HEK293 (cell line): ENCODE data around the gene PARP15.

Experiments
- CTCF ChIA-PET: fragments of 350-600 bp; formaldehyde crosslinking; extraction: SDS; loops from one replicate; lab custom pipeline; 2021; ENCODE audit warnings: antibody characterized with exemption; lab: Yijun Ruan, JAX
- POLR2A ChIA-PET: fragments of 300-600 bp; formaldehyde crosslinking; extraction: SDS; loops from one replicate; lab custom pipeline; 2020; ENCODE audit warnings: antibody characterized with exemption, inconsistent platforms; lab: Yijun Ruan, JAX
- H3K27ac ChIP-seq: fragments of 200-500 bp; sonication (Bioruptor generic); 2 replicates; pipeline ENCODE4 v1.5.1; 2014; ENCODE audit warnings: low read depth, low read length, control low read depth, inconsistent platforms; ENCODE audit errors: extremely low read depth
- H3K36me3 ChIP-seq, 2 experiments: fragments of 200-500 bp in 1 of 2; sonication (Bioruptor generic) in 1 of 2; 1 replicate in 1 of 2; 2 replicates in 1 of 2; pipeline ENCODE4 v1.5.1; 2014 to 2017; ENCODE audit warnings: inconsistent platforms in 2 of 2, low read length in 2 of 2; ENCODE audit not compliant: control insufficient read depth in 2 of 2, insufficient read depth in 1 of 2
- H3K4me1 ChIP-seq: fragments of 200-500 bp; sonication (Bioruptor generic); 2 replicates; pipeline ENCODE4 v1.5.1; 2014; ENCODE audit warnings: mild to moderate bottlenecking, low read length, inconsistent platforms; ENCODE audit not compliant: control insufficient read depth, insufficient read depth
- H3K4me3 ChIP-seq: 2 replicates; pipeline ENCODE4 v1.5.1; 2011; ENCODE audit warnings: low read depth, mild to moderate bottlenecking, control low read depth, low read length, moderate library complexity
- H3K9me3 ChIP-seq: fragments of 200-500 bp; sonication (Bioruptor generic); 2 replicates; pipeline ENCODE4 v1.5.1; 2014; ENCODE audit warnings: low read depth, low read length, inconsistent platforms; ENCODE audit not compliant: control insufficient read depth, insufficient read depth
- BCL11B ChIP-seq: fragments of 450-650 bp; formaldehyde crosslinking; IDR thresholded peaks from 2 replicates; pipeline ENCODE4 v1.5.1; 2016; ENCODE audit warnings: low read depth, missing biosample characterization, missing genetic modification characterization
- EGR2 ChIP-seq: fragments of 450-650 bp; formaldehyde crosslinking; IDR thresholded peaks from 2 replicates; pipeline ENCODE4 v1.5.1; 2016; ENCODE audit warnings: low read depth, missing biosample characterization, missing genetic modification characterization
- GLI4 ChIP-seq: fragments of 450-650 bp; formaldehyde crosslinking; IDR thresholded peaks from 2 replicates; pipeline ENCODE4 v1.5.1; 2016; ENCODE audit warnings: missing biosample characterization, missing genetic modification characterization
- KLF10 ChIP-seq: fragments of 450-650 bp; IDR thresholded peaks from 2 replicates; pipeline ENCODE4 v1.5.1; 2018; ENCODE audit warnings: missing biosample characterization, mild to moderate bottlenecking, missing genetic modification characterization
- SP7 ChIP-seq: fragments of 450-650 bp; formaldehyde crosslinking; IDR thresholded peaks from 2 replicates; pipeline ENCODE4 v1.5.1; 2016; ENCODE audit warnings: missing biosample characterization, missing genetic modification characterization
- ZBTB1 ChIP-seq: fragments of 450-650 bp; formaldehyde crosslinking; IDR thresholded peaks from 2 replicates; pipeline ENCODE4 v1.5.1; 2016; ENCODE audit warnings: missing biosample characterization, missing genetic modification characterization
- ZFP3 ChIP-seq: fragments of 450-650 bp; formaldehyde crosslinking; IDR thresholded peaks from 2 replicates; pipeline ENCODE4 v1.5.1; 2016; ENCODE audit warnings: low read depth, missing biosample characterization, missing genetic modification characterization
- ZNF132 ChIP-seq: fragments of 450-650 bp; formaldehyde crosslinking; IDR thresholded peaks from 2 replicates; pipeline ENCODE4 v1.5.1; 2017; ENCODE audit warnings: missing biosample characterization, missing genetic modification characterization, borderline replicate concordance
- ZNF146 ChIP-seq: fragments of 450-650 bp; formaldehyde crosslinking; IDR thresholded peaks from 2 replicates; pipeline ENCODE4 v1.5.1; 2016; ENCODE audit warnings: missing biosample characterization, missing genetic modification characterization
- ZNF23 ChIP-seq: fragments of 450-650 bp; formaldehyde crosslinking; IDR thresholded peaks from 2 replicates; pipeline ENCODE4 v1.5.1; 2016; ENCODE audit warnings: missing biosample characterization, missing genetic modification characterization, borderline replicate concordance
- ZNF274 ChIP-seq, 2 experiments: fragments of 200-500 bp in 1 of 2; fragments of 450-650 bp in 1 of 2; sonication (Bioruptor generic) in 1 of 2; formaldehyde crosslinking in 1 of 2; IDR thresholded peaks; 2 replicates each; pipeline versions ENCODE4 v1.5.1 to v1.6.1; 2014 to 2016; ENCODE audit warnings: borderline replicate concordance in 1 of 2, inconsistent platforms in 1 of 2, low read length in 1 of 2, missing biosample characterization in 1 of 2, missing genetic modification characterization in 1 of 2
- ZNF292 ChIP-seq: fragments of 450-650 bp; formaldehyde crosslinking; IDR thresholded peaks from 2 replicates; pipeline ENCODE4 v1.5.1; 2016; ENCODE audit warnings: low read depth, missing biosample characterization, missing genetic modification characterization, borderline replicate concordance
- ZNF529 ChIP-seq: fragments of 450-650 bp; formaldehyde crosslinking; IDR thresholded peaks from 2 replicates; pipeline ENCODE4 v1.5.1; 2017; ENCODE audit warnings: missing genetic modification characterization, missing biosample characterization; ENCODE audit not compliant: insufficient replicate concordance
- ZNF747 ChIP-seq: fragments of 450-650 bp; formaldehyde crosslinking; IDR thresholded peaks from 2 replicates; pipeline ENCODE4 v1.5.1; 2016; ENCODE audit warnings: missing biosample characterization, missing genetic modification characterization
- TF ChIP-seq, protein P1 (sequence below): fragments of 450-650 bp; formaldehyde crosslinking; IDR thresholded peaks from 2 replicates; pipeline ENCODE4 v1.5.1; 2016; ENCODE audit warnings: missing biosample characterization, missing genetic modification characterization
- TF ChIP-seq, protein P2 (sequence below): fragments of 450-650 bp; formaldehyde crosslinking; IDR thresholded peaks from 2 replicates; pipeline ENCODE4 v1.5.1; 2016; ENCODE audit warnings: missing biosample characterization, missing genetic modification characterization
- TF ChIP-seq, protein P3 (sequence below): fragments of 450-650 bp; formaldehyde crosslinking; IDR thresholded peaks from 2 replicates; pipeline ENCODE4 v1.5.1; 2016; ENCODE audit warnings: missing biosample characterization, missing genetic modification characterization, low read depth
- TF ChIP-seq, protein P4 (sequence below): fragments of 450-650 bp; formaldehyde crosslinking; IDR thresholded peaks from 2 replicates; pipeline ENCODE4 v1.5.1; 2016; ENCODE audit warnings: missing biosample characterization, missing genetic modification characterization
- TF ChIP-seq, protein P5 (sequence below): fragments of 450-650 bp; formaldehyde crosslinking; IDR thresholded peaks from 2 replicates; pipeline ENCODE4 v1.5.1; 2016; ENCODE audit warnings: missing biosample characterization, missing genetic modification characterization
- TF ChIP-seq, protein P6 (sequence below): fragments of 450-650 bp; formaldehyde crosslinking; IDR thresholded peaks from 2 replicates; pipeline ENCODE4 v1.5.1; 2016; ENCODE audit warnings: missing biosample characterization, missing genetic modification characterization
- TF ChIP-seq, protein P7 (sequence below): fragments of 450-650 bp; formaldehyde crosslinking; IDR thresholded peaks from 2 replicates; pipeline ENCODE4 v1.5.1; 2017; ENCODE audit warnings: missing biosample characterization, mild to moderate bottlenecking, missing genetic modification characterization, moderate library complexity

The PARP15 gene

DNA sequence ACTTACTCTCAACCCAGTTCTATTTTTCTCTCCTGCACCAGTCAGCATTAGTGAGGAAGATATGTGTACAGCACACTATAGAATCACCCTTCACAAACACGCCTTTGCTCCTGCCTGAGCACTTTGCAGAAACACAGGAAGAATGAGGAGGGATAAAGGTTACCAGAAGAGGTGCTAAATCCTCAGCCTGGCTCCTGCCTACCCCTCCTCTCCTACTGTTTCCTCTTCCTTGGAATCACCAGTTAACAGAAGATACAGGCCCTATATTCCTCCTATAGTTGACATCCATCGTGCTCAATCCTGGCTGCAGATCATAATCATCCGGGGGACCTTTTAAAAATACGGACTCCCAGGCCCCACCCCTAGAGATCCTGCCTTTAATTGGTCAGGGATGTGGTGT, 28.9 kb downstream of the PARP15 start (continued):
- TF ChIP-seq, protein P1, sequence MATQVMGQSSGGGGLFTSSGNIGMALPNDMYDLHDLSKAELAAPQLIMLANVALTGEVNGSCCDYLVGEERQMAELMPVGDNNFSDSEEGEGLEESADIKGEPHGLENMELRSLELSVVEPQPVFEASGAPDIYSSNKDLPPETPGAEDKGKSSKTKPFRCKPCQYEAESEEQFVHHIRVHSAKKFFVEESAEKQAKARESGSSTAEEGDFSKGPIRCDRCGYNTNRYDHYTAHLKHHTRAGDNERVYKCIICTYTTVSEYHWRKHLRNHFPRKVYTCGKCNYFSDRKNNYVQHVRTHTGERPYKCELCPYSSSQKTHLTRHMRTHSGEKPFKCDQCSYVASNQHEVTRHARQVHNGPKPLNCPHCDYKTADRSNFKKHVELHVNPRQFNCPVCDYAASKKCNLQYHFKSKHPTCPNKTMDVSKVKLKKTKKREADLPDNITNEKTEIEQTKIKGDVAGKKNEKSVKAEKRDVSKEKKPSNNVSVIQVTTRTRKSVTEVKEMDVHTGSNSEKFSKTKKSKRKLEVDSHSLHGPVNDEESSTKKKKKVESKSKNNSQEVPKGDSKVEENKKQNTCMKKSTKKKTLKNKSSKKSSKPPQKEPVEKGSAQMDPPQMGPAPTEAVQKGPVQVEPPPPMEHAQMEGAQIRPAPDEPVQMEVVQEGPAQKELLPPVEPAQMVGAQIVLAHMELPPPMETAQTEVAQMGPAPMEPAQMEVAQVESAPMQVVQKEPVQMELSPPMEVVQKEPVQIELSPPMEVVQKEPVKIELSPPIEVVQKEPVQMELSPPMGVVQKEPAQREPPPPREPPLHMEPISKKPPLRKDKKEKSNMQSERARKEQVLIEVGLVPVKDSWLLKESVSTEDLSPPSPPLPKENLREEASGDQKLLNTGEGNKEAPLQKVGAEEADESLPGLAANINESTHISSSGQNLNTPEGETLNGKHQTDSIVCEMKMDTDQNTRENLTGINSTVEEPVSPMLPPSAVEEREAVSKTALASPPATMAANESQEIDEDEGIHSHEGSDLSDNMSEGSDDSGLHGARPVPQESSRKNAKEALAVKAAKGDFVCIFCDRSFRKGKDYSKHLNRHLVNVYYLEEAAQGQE (tag by site-specific recombination) = no peak
- TF ChIP-seq ZNF23 (tag by site-specific recombination) = no peak
- TF ChIP-seq ZNF292 (tag by site-specific recombination) = no peak
- TF ChIP-seq SP7 = no peak
- TF ChIP-seq, protein P2, sequence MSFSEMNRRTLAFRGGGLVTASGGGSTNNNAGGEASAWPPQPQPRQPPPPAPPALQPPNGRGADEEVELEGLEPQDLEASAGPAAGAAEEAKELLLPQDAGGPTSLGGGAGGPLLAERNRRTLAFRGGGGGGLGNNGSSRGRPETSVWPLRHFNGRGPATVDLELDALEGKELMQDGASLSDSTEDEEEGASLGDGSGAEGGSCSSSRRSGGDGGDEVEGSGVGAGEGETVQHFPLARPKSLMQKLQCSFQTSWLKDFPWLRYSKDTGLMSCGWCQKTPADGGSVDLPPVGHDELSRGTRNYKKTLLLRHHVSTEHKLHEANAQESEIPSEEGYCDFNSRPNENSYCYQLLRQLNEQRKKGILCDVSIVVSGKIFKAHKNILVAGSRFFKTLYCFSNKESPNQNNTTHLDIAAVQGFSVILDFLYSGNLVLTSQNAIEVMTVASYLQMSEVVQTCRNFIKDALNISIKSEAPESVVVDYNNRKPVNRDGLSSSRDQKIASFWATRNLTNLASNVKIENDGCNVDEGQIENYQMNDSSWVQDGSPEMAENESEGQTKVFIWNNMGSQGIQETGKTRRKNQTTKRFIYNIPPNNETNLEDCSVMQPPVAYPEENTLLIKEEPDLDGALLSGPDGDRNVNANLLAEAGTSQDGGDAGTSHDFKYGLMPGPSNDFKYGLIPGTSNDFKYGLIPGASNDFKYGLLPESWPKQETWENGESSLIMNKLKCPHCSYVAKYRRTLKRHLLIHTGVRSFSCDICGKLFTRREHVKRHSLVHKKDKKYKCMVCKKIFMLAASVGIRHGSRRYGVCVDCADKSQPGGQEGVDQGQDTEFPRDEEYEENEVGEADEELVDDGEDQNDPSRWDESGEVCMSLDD (tag by site-specific recombination) = no peak
- no peak for TF ChIP-seq BCL11B (tag by site-specific recombination)
- no peak for TF ChIP-seq ZNF132
- TF ChIP-seq ZNF529 (tag by site-specific recombination) = no peak

DNA sequence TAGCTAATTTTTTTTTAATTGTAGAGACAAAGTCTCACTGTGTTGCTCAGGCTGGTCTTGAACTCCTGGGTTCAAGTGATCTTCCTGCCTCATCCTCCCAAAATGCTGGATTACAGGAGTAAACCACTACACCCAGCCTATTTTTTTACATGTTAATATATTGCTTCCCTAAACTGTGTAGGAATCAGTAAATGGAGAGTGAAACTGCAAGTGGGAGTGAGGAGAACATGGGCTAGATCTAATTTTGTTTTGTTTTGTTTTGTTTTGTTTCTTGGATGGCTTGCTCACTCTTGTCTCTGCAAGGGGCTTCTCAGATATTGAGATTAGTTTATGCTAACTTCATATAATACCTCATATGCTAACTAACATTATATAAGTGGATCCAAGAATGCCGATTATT, 31.5 kb downstream of the PARP15 start:
- Histone ChIP-seq H3K36me3 (no peaks in the 10 kb centered on the region), H3K4me3 (no peak overlapping the region), H3K9me3 (no peaks in the 10 kb centered on the region), H3K4me1 (no peaks in the 10 kb centered on the region), H3K27ac (no peak overlapping the region)
- CTCF ChIA-PET = interaction anchor here (0.7 kb wide), 1 partner anchor 18 kb away, joined by 4 read pairs; no protein-coding TSS in a partner anchor
- POLR2A ChIA-PET = no interaction called here
- TF ChIP-seq, protein P3, sequence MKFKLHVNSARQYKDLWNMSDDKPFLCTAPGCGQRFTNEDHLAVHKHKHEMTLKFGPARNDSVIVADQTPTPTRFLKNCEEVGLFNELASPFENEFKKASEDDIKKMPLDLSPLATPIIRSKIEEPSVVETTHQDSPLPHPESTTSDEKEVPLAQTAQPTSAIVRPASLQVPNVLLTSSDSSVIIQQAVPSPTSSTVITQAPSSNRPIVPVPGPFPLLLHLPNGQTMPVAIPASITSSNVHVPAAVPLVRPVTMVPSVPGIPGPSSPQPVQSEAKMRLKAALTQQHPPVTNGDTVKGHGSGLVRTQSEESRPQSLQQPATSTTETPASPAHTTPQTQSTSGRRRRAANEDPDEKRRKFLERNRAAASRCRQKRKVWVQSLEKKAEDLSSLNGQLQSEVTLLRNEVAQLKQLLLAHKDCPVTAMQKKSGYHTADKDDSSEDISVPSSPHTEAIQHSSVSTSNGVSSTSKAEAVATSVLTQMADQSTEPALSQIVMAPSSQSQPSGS = no peak
- no peak for TF ChIP-seq ZNF146 (tag by site-specific recombination)
- TF ChIP-seq, protein P4, sequence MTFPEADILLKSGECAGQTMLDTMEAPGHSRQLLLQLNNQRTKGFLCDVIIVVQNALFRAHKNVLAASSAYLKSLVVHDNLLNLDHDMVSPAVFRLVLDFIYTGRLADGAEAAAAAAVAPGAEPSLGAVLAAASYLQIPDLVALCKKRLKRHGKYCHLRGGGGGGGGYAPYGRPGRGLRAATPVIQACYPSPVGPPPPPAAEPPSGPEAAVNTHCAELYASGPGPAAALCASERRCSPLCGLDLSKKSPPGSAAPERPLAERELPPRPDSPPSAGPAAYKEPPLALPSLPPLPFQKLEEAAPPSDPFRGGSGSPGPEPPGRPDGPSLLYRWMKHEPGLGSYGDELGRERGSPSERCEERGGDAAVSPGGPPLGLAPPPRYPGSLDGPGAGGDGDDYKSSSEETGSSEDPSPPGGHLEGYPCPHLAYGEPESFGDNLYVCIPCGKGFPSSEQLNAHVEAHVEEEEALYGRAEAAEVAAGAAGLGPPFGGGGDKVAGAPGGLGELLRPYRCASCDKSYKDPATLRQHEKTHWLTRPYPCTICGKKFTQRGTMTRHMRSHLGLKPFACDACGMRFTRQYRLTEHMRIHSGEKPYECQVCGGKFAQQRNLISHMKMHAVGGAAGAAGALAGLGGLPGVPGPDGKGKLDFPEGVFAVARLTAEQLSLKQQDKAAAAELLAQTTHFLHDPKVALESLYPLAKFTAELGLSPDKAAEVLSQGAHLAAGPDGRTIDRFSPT (tag by site-specific recombination) = no peak
- no peak for TF ChIP-seq ZNF747
- no peak for TF ChIP-seq ZNF274 (IDR thresholded peaks at IDR 0.05; ENCODE audit: low read length)
- TF ChIP-seq ZNF274 (tag by site-specific recombination; IDR thresholded peaks at IDR 0.05; ENCODE audit: borderline replicate concordance) = no peak
- no peak for TF ChIP-seq ZBTB1 (tag by site-specific recombination)
- TF ChIP-seq KLF10 (tag by site-specific recombination) = no peak
- TF ChIP-seq EGR2 (tag by site-specific recombination) = no peak
- TF ChIP-seq SP7 = no peak
- TF ChIP-seq ZFP3 (tag by site-specific recombination) = no peak
- TF ChIP-seq, protein P5, sequence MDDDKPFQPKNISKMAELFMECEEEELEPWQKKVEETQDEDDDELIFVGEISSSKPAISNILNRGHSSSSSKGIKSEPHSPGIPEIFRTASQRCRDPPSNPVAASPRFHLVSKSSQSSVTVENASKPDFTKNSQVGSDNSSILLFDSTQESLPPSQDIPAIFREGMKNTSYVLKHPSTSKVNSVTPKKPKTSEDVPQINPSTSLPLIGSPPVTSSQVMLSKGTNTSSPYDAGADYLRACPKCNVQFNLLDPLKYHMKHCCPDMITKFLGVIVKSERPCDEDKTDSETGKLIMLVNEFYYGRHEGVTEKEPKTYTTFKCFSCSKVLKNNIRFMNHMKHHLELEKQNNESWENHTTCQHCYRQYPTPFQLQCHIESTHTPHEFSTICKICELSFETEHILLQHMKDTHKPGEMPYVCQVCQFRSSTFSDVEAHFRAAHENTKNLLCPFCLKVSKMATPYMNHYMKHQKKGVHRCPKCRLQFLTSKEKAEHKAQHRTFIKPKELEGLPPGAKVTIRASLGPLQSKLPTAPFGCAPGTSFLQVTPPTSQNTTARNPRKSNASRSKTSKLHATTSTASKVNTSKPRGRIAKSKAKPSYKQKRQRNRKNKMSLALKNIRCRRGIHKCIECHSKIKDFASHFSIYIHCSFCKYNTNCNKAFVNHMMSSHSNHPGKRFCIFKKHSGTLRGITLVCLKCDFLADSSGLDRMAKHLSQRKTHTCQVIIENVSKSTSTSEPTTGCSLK (tag by site-specific recombination) = no peak
- TF ChIP-seq, protein P6, sequence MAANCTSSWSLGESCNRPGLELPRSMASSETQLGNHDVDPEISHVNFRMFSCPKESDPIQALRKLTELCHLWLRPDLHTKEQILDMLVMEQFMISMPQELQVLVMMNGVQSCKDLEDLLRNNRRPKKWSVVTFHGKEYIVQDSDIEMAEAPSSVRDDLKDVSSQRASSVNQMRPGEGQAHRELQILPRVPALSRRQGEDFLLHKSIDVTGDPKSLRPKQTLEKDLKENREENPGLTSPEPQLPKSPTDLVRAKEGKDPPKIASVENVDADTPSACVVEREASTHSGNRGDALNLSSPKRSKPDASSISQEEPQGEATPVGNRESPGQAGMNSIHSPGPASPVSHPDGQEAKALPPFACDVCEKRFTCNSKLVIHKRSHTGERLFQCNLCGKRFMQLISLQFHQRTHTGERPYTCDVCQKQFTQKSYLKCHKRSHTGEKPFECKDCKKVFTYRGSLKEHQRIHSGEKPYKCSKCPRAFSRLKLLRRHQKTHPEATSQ (tag by site-specific recombination) = no peak
- TF ChIP-seq, protein P7, sequence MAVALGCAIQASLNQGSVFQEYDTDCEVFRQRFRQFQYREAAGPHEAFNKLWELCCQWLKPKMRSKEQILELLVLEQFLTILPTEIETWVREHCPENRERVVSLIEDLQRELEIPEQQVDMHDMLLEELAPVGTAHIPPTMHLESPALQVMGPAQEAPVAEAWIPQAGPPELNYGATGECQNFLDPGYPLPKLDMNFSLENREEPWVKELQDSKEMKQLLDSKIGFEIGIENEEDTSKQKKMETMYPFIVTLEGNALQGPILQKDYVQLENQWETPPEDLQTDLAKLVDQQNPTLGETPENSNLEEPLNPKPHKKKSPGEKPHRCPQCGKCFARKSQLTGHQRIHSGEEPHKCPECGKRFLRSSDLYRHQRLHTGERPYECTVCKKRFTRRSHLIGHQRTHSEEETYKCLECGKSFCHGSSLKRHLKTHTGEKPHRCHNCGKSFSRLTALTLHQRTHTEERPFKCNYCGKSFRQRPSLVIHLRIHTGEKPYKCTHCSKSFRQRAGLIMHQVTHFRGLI = no peak
- no peak for TF ChIP-seq GLI4
